K562 (cell line): ENCODE results near the gene GLMN. TPM values are rescaled to one million over a fixed set of nuclear protein-coding genes. Genes with fewer than 3 reads are reported as not detected.

Source experiments
- CHD7 ChIP-seq: fragments of 200-600 bp; sonication (generic); IDR thresholded peaks from one replicate; pipeline ENCODE4 v1.6.1; 2012; ENCODE audit warnings: mild to moderate bottlenecking, low read depth, low read length, inconsistent platforms
- polyA plus RNA-seq, 8 experiments: library from polyadenylated mRNA; depleted of rRNA in 4 of 8; stranded (reverse) in 5 of 8; unstranded in 3 of 8; fragments of >200 nt; fragmentation: Nextera tagmentation in 2 of 8; fragmentation: Illumina TruSeq in 1 of 8; extraction: Ambion mirVana in 2 of 8; extraction: Trizol in 1 of 8; gene quantifications; 2 replicates each; pipeline versions ENCODE4 v1.2.1 to v1.2.3, GENCODE V29; 2011 to 2014; ENCODE audit warnings: inconsistent platforms in 1 of 8, missing spikeins in 1 of 8
- total RNA-seq, 7 experiments: library from RNA; depleted of rRNA in 6 of 7; stranded (reverse); fragments of >200 nt in 6 of 7; fragmentation: Illumina TruSeq in 2 of 7; extraction: Trizol in 2 of 7; gene quantifications; 2 replicates each; pipeline versions ENCODE4 v1.2.1 to v1.2.3, GENCODE V29; 2011 to 2021; ENCODE audit warnings: low replicate concordance in 1 of 7

GLMN gene
- total and polyA plus RNA-seq, 9 of the 15 experiments (the other 6 are each of a cell fraction or from before 2014, with no cell fraction given) = 13.0 to 24.8 (median 19.0) TPM

DNA sequence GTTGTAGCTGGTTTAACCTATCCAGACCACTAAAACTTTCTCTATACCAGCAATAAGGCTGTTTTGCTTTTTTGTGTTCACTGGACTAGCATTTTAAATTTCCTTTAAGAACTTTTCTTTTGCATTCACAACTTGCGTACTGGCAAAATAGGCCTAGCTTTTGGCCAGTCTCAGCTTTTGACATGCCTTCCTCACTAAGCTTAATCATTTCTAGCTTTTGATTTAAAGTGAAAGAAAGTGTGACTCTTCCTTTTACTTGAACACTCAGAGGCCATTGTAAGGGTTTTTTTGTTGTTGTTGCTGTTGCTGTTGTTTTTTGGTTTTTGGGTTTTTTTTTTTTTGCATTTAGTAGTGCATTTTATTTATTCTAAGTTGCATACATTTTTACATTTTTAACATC, 15.2 kb upstream of the GLMN start (continued):
- no peak for TF ChIP-seq CHD7
